GM20000 (cell line): Measurements from ENCODE around the gene ITPA.

Experiments
- DNase-seq: peaks from one replicate; pipeline ENCODE4 v3.0.0; 2012; ENCODE audit warnings: low spot score
- CTCF ChIP-seq: IDR thresholded peaks from 2 replicates; pipeline ENCODE4 v1.5.1; 2012; ENCODE audit warnings: mild to moderate bottlenecking, control low read depth; ENCODE audit errors: extremely low read depth, missing control alignments

Gene ITPA

GRCh38 chr20:3189561-3190131, 19.7 kb upstream of the ITPA start:
- DNase-seq = no peak
- TF ChIP-seq CTCF = no peak

- TF ChIP-seq CTCF = no peak
These were observed 18.6 kb upstream of the ITPA start for GRCh38 chr20:3190681-3191111.

GRCh38 chr20:3192226-3193015, 16.9 kb upstream of the ITPA start:
- TF ChIP-seq CTCF = no peak
- no peak for DNase-seq

More at GRCh38 chr20:3190681-3191111, 18.6 kb upstream of the ITPA start:
- DNase-seq = no peak

- no peak for TF ChIP-seq CTCF
- no peak for DNase-seq
These were observed 15.3 kb upstream of the ITPA start for GRCh38 chr20:3193806-3194616.

GRCh38 chr20:3194617-3195280, 14.5 kb upstream of the ITPA start:
- DNase-seq = no peak
- TF ChIP-seq CTCF = no peak

GRCh38 chr20:3195590-3196237, 13.6 kb upstream of the ITPA start:
- DNase-seq = no peak
- no peak for TF ChIP-seq CTCF
